ENCODE data around the gene C2orf92.
"Not testable (repeated sequence)": the region's sequence is repeated elsewhere in the genome, so short reads cannot be mapped to it uniquely, and the experiment has no call there.

Gene C2orf92

GRCh38 chr2:97707362-97708047, 38.0 kb downstream of the C2orf92 start:
- H3K27ac ChIP-seq (ENCODE audit: low read depth, low read length): no peak overlapping the region
- H3K36me3 ChIP-seq (ENCODE audit: insufficient read depth, low read length): no peaks in the 10 kb centered on the region
- no peaks in the 10 kb centered on the region for H3K27me3 ChIP-seq (ENCODE audit: insufficient read depth, low read length)
- 90% methylated on average over 11 of the region's 11 CpGs for WGBS
- no peaks in the 10 kb centered on the region for H3K9me3 ChIP-seq (ENCODE audit: insufficient read depth, low read depth, low read length)
- H3K4me1 ChIP-seq (ENCODE audit: insufficient read depth, low read length): no peaks in the 10 kb centered on the region
- no peak overlapping the region for H3K4me3 ChIP-seq (ENCODE audit: low read length)
- no peak overlapping the region for H3K9ac ChIP-seq (ENCODE audit: low read depth, low read length)

- WGBS: 92% methylated on average over 4 of the region's 4 CpGs
- H3K9me3 ChIP-seq (ENCODE audit: insufficient read depth, low read depth, low read length): no peaks in the 10 kb centered on the region
- H3K27ac ChIP-seq (ENCODE audit: low read depth, low read length): no peak overlapping the region
- H3K36me3 ChIP-seq (ENCODE audit: insufficient read depth, low read length): no peaks in the 10 kb centered on the region
- no peak overlapping the region for H3K4me3 ChIP-seq (ENCODE audit: low read length)
- no peaks in the 10 kb centered on the region for H3K27me3 ChIP-seq (ENCODE audit: insufficient read depth, low read length)
- H3K9ac ChIP-seq (ENCODE audit: low read depth, low read length): no peak overlapping the region
- H3K4me1 ChIP-seq (ENCODE audit: insufficient read depth, low read length): no peaks in the 10 kb centered on the region
These were observed 38.5 kb downstream of the C2orf92 start for GRCh38 chr2:97708048-97708380.

GRCh38 chr2:97708608-97709007, 39.1 kb downstream of the C2orf92 start:
- Histone ChIP-seq H3K9ac (ENCODE audit: low read depth, low read length) (no peak overlapping the region), H3K36me3 (ENCODE audit: insufficient read depth, low read length) (no peaks in the 10 kb centered on the region), H3K27ac (ENCODE audit: low read depth, low read length) (no peak overlapping the region), H3K9me3 (ENCODE audit: insufficient read depth, low read depth, low read length) (no peaks in the 10 kb centered on the region), H3K27me3 (ENCODE audit: insufficient read depth, low read length) (no peaks in the 10 kb centered on the region), H3K4me1 (ENCODE audit: insufficient read depth, low read length) (no peaks in the 10 kb centered on the region), H3K4me3 (ENCODE audit: low read length) (no peak overlapping the region)
- 98% methylated on average over 7 of the region's 8 CpGs for WGBS

- H3K4me3 ChIP-seq (ENCODE audit: low read length): no peak overlapping the region
- 90% methylated on average over 5 of the region's 6 CpGs for WGBS
- no peaks in the 10 kb centered on the region for H3K4me1 ChIP-seq (ENCODE audit: insufficient read depth, low read length)
- H3K9me3 ChIP-seq (ENCODE audit: insufficient read depth, low read depth, low read length): no peaks in the 10 kb centered on the region
- peak overlapping the region; percentile 18; the same call in 1 of the 2 replicates for H3K27ac ChIP-seq (ENCODE audit: low read depth, low read length)
- H3K9ac ChIP-seq (ENCODE audit: low read depth, low read length): no peak overlapping the region
- no peaks in the 10 kb centered on the region for H3K36me3 ChIP-seq (ENCODE audit: insufficient read depth, low read length)
- no peaks in the 10 kb centered on the region for H3K27me3 ChIP-seq (ENCODE audit: insufficient read depth, low read length)
These were observed 41.8 kb downstream of the C2orf92 start for GRCh38 chr2:97711394-97711711.

- H3K4me3 ChIP-seq (ENCODE audit: low read length); H3K4me1 ChIP-seq (ENCODE audit: insufficient read depth, low read length); H3K9ac ChIP-seq (ENCODE audit: low read depth, low read length); H3K27me3 ChIP-seq (ENCODE audit: insufficient read depth, low read length); H3K36me3 ChIP-seq (ENCODE audit: insufficient read depth, low read length); H3K9me3 ChIP-seq (ENCODE audit: insufficient read depth, low read depth, low read length); H3K27ac ChIP-seq (ENCODE audit: low read depth, low read length): not testable (repeated sequence)
- 83% methylated on average over 9 of the region's 9 CpGs for WGBS
These were observed 42.7 kb downstream of the C2orf92 start for GRCh38 chr2:97712175-97712574.

- Histone ChIP-seq H3K27me3 (ENCODE audit: insufficient read depth, low read length) (no peaks in the 10 kb centered on the region), H3K27ac (ENCODE audit: low read depth, low read length) (no peak overlapping the region), H3K36me3 (ENCODE audit: insufficient read depth, low read length) (no peaks in the 10 kb centered on the region), H3K4me3 (ENCODE audit: low read length) (no peak overlapping the region), H3K4me1 (ENCODE audit: insufficient read depth, low read length) (no peaks in the 10 kb centered on the region), H3K9ac (ENCODE audit: low read depth, low read length) (no peak overlapping the region), H3K9me3 (ENCODE audit: insufficient read depth, low read depth, low read length) (no peaks in the 10 kb centered on the region)
- whole genome bisulfite sequencing: 88% methylated on average over 11 of the region's 11 CpGs
These were observed 43.3 kb downstream of the C2orf92 start for GRCh38 chr2:97712693-97713295.

DNA sequence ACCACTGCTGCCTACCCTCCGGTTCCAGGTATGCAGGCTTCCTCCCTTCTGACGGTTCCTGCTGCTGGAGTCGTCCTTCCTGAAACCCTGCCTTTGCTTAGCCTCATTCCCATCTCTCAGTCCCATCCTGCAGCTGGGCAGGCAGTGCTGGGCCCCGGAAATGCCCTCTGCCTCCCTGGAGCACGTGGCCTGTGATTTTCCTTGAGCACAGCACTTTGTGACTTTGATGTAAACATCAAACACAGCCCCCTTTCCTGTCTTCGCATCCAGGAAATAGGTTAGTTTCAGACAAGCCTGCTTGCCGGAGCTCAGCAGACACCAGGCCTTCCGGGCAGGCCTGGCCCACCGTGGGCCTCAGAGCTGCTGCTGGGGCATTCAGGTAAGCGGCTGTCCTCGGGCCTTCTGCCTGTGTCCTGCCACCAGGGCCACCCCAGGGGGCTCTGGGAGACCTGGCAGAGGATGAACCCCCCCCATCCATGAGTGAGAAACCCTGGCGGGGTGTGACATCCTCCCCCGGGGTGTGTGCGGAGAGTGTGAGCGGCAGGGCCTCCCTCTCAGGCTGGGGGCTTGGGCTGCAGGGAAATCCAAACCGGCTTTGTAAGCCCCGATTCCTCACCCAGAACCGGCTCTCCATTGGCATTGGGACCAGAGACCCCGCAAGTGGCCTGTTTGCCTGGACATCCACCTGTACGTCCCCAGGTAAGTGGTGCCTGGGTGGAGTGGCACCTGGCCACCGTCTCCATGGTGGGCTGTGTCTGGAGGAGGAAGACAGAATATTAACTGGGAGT, 44.0 kb downstream of the C2orf92 start, which contains the start of gene ZAP70:
Gene ZAP70 (plus strand): TSS at position 281 of the 788 bp plus-strand sequence. CDS start 10,461 bp downstream, outside the sequence.
- Histone ChIP-seq H3K9me3 (ENCODE audit: insufficient read depth, low read depth, low read length) (no peaks in the 10 kb centered on the region), H3K4me1 (ENCODE audit: insufficient read depth, low read length) (no peaks in the 10 kb centered on the region), H3K4me3 (ENCODE audit: low read length) (no peak within 1 kb of the TSS), H3K27ac (ENCODE audit: low read depth, low read length) (no peak within 1 kb of the TSS), H3K36me3 (ENCODE audit: insufficient read depth, low read length) (no peaks in the 10 kb centered on the region), H3K27me3 (ENCODE audit: insufficient read depth, low read length) (no peaks in the 10 kb centered on the region), H3K9ac (ENCODE audit: low read depth, low read length) (no peak within 1 kb of the TSS)
- 84% methylated on average over 21 of the region's 21 CpGs for WGBS

DNA sequence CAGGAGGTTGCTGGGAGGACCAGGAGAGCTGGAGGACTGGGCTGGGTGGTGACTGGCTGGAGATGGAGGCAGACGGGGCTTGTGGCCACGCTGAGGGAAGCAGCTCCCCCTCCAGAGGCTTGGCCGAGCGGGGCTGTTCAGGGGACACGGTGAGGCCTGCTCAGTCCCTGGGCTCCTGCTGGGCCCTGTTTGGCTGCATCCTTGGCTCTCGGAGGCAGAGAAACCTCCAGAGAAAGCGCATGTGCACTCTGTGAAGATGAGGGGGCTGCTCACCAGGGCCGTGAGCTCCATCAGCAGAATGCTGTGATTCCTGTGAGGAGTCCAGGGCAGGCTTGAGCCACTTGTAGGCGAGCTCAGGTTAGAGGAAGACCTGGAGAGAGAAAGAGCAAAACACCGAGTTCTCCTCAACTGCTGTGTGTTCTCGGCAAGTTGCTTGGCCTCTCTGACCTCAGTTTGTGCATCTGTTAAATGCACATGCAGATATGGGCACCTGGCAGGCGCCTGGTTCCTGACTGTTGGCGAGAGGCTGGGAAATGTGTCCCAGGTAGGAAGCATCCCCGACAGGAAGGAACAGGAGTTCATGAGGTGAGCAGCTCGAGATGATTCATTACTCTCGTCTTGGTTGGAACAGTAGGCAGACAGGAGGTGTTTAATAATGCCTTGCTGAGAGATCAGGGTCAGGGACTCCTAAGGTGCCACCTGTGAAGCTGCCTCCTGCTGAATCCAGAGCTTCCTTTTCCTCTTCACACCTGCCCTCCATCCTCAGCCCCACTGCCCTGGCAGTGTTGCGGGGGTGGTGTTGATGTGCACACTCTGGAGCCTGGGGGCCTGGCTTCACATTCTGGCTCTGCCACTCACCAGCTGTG, 44.8 kb downstream of the C2orf92 start:
- Histone ChIP-seq H3K9ac (ENCODE audit: low read depth, low read length) (no peak overlapping the region), H3K9me3 (ENCODE audit: insufficient read depth, low read depth, low read length) (no peaks in the 10 kb centered on the region), H3K27me3 (ENCODE audit: insufficient read depth, low read length) (no peaks in the 10 kb centered on the region), H3K27ac (ENCODE audit: low read depth, low read length) (no peak overlapping the region), H3K4me1 (ENCODE audit: insufficient read depth, low read length) (no peaks in the 10 kb centered on the region), H3K4me3 (ENCODE audit: low read length) (no peak overlapping the region), H3K36me3 (ENCODE audit: insufficient read depth, low read length) (no peaks in the 10 kb centered on the region)
- 84% methylated on average over 17 of the region's 17 CpGs for WGBS

DNA sequence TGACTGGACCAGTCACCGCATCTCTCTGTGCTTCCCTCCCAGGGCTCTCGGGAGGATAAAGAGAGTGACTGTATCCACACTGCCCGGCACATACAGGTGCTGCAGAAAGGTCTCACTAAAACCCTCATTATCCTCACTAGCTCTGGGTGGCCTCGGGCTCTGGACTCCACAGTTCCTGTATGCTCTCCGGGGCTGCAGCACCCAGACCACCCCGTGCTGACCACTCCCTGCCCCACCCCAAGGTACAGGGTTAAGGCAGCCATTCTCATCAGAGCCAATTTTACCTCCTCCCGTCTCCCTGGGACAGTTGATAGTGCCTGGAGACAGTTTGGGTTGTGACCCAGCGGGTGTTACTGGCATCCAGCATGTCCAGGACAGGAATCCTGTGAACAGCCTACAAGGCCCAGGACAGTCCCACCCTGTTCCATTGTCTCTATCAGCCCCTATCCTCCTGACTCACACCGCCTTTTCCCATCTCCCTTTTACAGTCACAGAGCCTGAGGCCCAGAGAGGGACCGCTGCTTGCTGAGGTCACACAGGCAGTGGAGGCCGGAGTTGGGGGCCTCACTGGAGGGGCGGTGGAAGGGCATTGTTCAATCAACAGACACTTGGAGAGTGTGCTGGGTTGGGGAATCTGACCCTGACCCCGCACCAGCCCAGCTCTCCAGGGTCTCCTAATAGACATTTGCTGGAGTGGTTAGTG, 45.6 kb downstream of the C2orf92 start:
- Histone ChIP-seq H3K4me3 (ENCODE audit: low read length) (no peak overlapping the region), H3K9ac (ENCODE audit: low read depth, low read length) (no peak overlapping the region), H3K27ac (ENCODE audit: low read depth, low read length) (no peak overlapping the region), H3K9me3 (ENCODE audit: insufficient read depth, low read depth, low read length) (no peaks in the 10 kb centered on the region), H3K4me1 (ENCODE audit: insufficient read depth, low read length) (peaks cover 5% of the 10 kb centered on the region; the same call in 1 of the 2 replicates), H3K27me3 (ENCODE audit: insufficient read depth, low read length) (no peaks in the 10 kb centered on the region), H3K36me3 (ENCODE audit: insufficient read depth, low read length) (no peaks in the 10 kb centered on the region)
- 91% methylated on average over 13 of the region's 13 CpGs for WGBS

GRCh38 chr2:97715951-97716694, 46.6 kb downstream of the C2orf92 start:
- WGBS: 83% methylated on average over 8 of the region's 9 CpGs
- peaks cover 9% of the 10 kb centered on the region for H3K4me1 ChIP-seq (ENCODE audit: insufficient read depth, low read length)
- no peaks in the 10 kb centered on the region for H3K36me3 ChIP-seq (ENCODE audit: insufficient read depth, low read length)
- no peaks in the 10 kb centered on the region for H3K9me3 ChIP-seq (ENCODE audit: insufficient read depth, low read depth, low read length)
- no peak overlapping the region for H3K27ac ChIP-seq (ENCODE audit: low read depth, low read length)
- no peak overlapping the region for H3K4me3 ChIP-seq (ENCODE audit: low read length)
- no peaks in the 10 kb centered on the region for H3K27me3 ChIP-seq (ENCODE audit: insufficient read depth, low read length)
- H3K9ac ChIP-seq (ENCODE audit: low read depth, low read length): no peak overlapping the region

Measured in HUES64 (cell line).